Liver (tissue), 3 donors: ENCODE data around the gene CHN1.

Experiments
- ATF3 ChIP-seq: IDR thresholded peaks from 2 replicates; pipeline ENCODE4 v1.6.1; 2016; ENCODE audit warnings: antibody characterized with exemption
- CTCF ChIP-seq: fragments of 150-350 bp; IDR thresholded peaks from 2 replicates; pipeline ENCODE4 v1.5.1; 2017; ENCODE audit warnings: improper control_type of control experiment, low read depth, low read length; ENCODE audit not compliant: missing input control
- JUND ChIP-seq, 2 donors: IDR thresholded peaks; 2 replicates each; pipeline ENCODE4 v1.6.1; 2016; ENCODE audit warnings: antibody characterized with exemption in 2 of 2
- MAX ChIP-seq: IDR thresholded peaks from 2 replicates; pipeline ENCODE4 v1.6.1; 2016; ENCODE audit warnings: antibody characterized with exemption
- SP1 ChIP-seq: IDR thresholded peaks from 2 replicates; pipeline ENCODE4 v1.6.1; 2018; ENCODE audit warnings: antibody characterized with exemption, mild to moderate bottlenecking
- YY1 ChIP-seq: IDR thresholded peaks from 2 replicates; pipeline ENCODE4 v1.6.1; 2016; ENCODE audit warnings: antibody characterized with exemption, mild to moderate bottlenecking
- donor health status: healthy.
- donor health status: healthy.

- TF ChIP-seq CTCF, result no peak
- no peak for TF ChIP-seq JUND (IDR thresholded peaks at IDR 0.05)
- no peak for TF ChIP-seq MAX
- TF ChIP-seq YY1, result no peak
- no peak for TF ChIP-seq SP1
- no peak for TF ChIP-seq ATF3
Measured at GRCh38 chr2:174902506-174903263, 102.5 kb downstream of the CHN1 start.
